Astrocyte of the hippocampus (primary cell): ENCODE results near the gene LARP1.

Source experiments
- DNase-seq: peaks from one replicate; pipeline ENCODE4 v3.0.0; 2011; ENCODE audit warnings: low read depth, low spot score

Gene LARP1

GRCh38 chr5:154761046-154761736 is 6.0 kb downstream of the LARP1 start:
- no peak for DNase-seq

- DNase-seq: no peak
Observed at GRCh38 chr5:154762261-154762660, 7.1 kb downstream of the LARP1 start.

GRCh38 chr5:154762700-154763099 is 7.5 kb downstream of the LARP1 start:
- DNase-seq: no peak

- DNase-seq: no peak
Observed at GRCh38 chr5:154764967-154765366, 9.8 kb downstream of the LARP1 start.

- no peak for DNase-seq
Observed at GRCh38 chr5:154765396-154765925, 10.3 kb downstream of the LARP1 start.

- DNase-seq: no peak
Observed at GRCh38 chr5:154766558-154767281, 11.5 kb downstream of the LARP1 start.

GRCh38 chr5:154767576-154767975 is 12.4 kb downstream of the LARP1 start:
- DNase-seq: no peak

- no peak for DNase-seq
Observed at GRCh38 chr5:154768207-154768606, 13.0 kb downstream of the LARP1 start.

GRCh38 chr5:154770111-154770510 is 14.9 kb downstream of the LARP1 start:
- no peak for DNase-seq

GRCh38 chr5:154771383-154771901 is 16.3 kb downstream of the LARP1 start:
- DNase-seq: peak; percentile 96

- DNase-seq: no peak
Observed at GRCh38 chr5:154773326-154773725, 18.1 kb downstream of the LARP1 start.

GRCh38 chr5:154776167-154776566 is 21.0 kb downstream of the LARP1 start:
- DNase-seq: no peak

GRCh38 chr5:154778534-154778933 is 23.4 kb downstream of the LARP1 start:
- DNase-seq: no peak

GRCh38 chr5:154779105-154779504 is 23.9 kb downstream of the LARP1 start:
- peak; percentile 59 for DNase-seq

GRCh38 chr5:154780128-154780527 is 25.0 kb downstream of the LARP1 start:
- DNase-seq: no peak

- no peak for DNase-seq
Observed at GRCh38 chr5:154782326-154782725, 27.1 kb downstream of the LARP1 start.

GRCh38 chr5:154782812-154783592 is 27.8 kb downstream of the LARP1 start:
- DNase-seq: no peak

- peak; percentile 42 for DNase-seq
Observed at GRCh38 chr5:154783774-154784460, 28.7 kb downstream of the LARP1 start.

GRCh38 chr5:154784856-154785255 is 29.7 kb downstream of the LARP1 start:
- no peak for DNase-seq

- DNase-seq: no peak
Observed at GRCh38 chr5:154786414-154786813, 31.2 kb downstream of the LARP1 start.

GRCh38 chr5:154788212-154788611 is 33.0 kb downstream of the LARP1 start:
- no peak for DNase-seq
